Fibroblast of the aortic adventitia (primary cell): ENCODE measurements around the gene POLR3E. TPM values are rescaled to one million over a fixed set of nuclear protein-coding genes. Genes with fewer than 3 reads are reported as not detected.

ENCODE experiments used
- DNase-seq: peaks from one replicate; pipeline ENCODE4 v3.0.0-alpha.2; 2010; ENCODE audit warnings: low read depth
- H3K4me3 ChIP-seq: 2 replicates; pipeline ENCODE4 v1.5.1; 2011; ENCODE audit warnings: low read depth, mild to moderate bottlenecking, control low read depth, low read length, moderate library complexity
- total RNA-seq: library from RNA; depleted of rRNA; stranded (reverse); fragments of >200 nt; gene quantifications from 2 replicates; pipeline ENCODE4 v1.2.3, GENCODE V29; 2012; ENCODE audit warnings: low replicate concordance
- TF ChIP-seq, protein P1 (sequence below): IDR thresholded peaks from 2 replicates; pipeline ENCODE4 v1.5.1; 2011; ENCODE audit warnings: mild to moderate bottlenecking, low read length, control low read depth, inconsistent platforms; ENCODE audit not compliant: insufficient read depth

POLR3E gene
- total RNA-seq, 1 donor: 29.5 TPM

- no peak for DNase-seq
- TF ChIP-seq, protein P1, sequence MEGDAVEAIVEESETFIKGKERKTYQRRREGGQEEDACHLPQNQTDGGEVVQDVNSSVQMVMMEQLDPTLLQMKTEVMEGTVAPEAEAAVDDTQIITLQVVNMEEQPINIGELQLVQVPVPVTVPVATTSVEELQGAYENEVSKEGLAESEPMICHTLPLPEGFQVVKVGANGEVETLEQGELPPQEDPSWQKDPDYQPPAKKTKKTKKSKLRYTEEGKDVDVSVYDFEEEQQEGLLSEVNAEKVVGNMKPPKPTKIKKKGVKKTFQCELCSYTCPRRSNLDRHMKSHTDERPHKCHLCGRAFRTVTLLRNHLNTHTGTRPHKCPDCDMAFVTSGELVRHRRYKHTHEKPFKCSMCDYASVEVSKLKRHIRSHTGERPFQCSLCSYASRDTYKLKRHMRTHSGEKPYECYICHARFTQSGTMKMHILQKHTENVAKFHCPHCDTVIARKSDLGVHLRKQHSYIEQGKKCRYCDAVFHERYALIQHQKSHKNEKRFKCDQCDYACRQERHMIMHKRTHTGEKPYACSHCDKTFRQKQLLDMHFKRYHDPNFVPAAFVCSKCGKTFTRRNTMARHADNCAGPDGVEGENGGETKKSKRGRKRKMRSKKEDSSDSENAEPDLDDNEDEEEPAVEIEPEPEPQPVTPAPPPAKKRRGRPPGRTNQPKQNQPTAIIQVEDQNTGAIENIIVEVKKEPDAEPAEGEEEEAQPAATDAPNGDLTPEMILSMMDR: no peak
- no peak overlapping the region for H3K4me3 ChIP-seq
Observed at GRCh38 chr16:22307838-22308237, 10.6 kb downstream of the POLR3E start.

DNA sequence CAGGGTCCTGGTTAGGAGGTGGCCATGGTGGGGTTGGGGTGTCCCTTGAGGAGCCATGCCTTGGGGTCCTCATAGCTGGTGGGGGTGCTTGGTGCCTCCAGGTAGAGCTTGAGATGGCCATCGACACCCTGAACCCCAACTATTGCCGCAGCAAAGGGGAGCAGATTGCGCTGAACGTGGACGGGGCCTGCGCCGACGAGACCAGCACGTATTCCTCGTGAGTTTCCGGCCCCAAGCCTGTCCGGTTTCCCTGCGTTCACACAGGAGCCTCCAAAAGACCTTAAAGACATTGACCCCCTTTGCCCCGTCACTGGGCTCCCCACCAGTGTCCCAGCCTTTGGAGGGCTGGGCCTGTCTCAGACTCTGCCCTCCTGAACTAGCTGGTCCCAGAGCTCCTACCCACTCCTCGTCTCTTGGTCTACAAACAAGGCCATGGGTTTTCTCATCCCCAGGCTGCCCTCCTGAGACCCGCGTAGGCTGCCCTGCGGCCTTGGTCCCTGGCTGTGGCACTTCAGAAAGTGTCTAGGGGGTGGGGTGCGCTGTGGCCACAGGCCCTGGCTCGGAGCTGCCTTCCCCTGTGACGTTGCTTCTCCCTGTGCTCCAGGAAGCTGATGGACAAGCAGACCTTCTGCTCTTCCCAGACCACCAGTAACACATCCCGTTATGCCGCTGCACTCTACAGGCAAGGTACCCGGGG is 11.8 kb downstream of the POLR3E start:
- no peak for DNase-seq
- no peak overlapping the region for H3K4me3 ChIP-seq
- TF ChIP-seq, protein P1: no peak

GRCh38 chr16:22311520-22311919 is 14.3 kb downstream of the POLR3E start:
- DNase-seq: no peak
- TF ChIP-seq, protein P1: no peak
- no peak overlapping the region for H3K4me3 ChIP-seq

- TF ChIP-seq, protein P1: no peak
- no peak overlapping the region for H3K4me3 ChIP-seq
- DNase-seq: no peak
Observed at GRCh38 chr16:22312897-22313781, 15.9 kb downstream of the POLR3E start.

DNA sequence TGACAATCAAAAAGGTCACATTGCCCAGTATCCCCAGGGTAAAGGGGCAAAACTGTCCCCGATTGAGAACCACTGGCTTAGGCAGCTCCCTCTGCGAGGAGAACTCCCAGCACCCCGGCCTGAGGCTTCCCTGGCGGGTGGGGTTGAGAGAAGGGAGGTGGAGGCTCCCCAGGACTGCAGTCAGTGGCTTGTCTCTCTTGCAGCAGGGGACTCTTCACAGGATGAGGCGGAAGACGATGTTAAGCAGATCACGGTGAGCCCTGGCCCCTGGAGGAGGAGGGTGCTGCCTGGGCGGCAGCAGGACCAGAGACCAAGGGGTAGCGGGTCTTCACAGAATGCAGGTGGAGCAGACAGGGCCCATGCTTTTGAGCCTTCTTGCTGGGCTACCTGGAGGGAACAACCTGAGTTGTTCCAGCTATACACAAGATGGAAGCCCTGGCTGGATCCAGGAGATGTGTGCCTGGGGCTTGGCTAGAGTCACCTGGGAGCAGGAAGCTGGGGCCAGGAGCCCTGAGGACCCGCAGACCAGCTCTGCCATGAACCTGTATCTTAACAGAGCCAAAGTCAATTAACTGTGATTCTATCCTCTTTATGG is 16.8 kb downstream of the POLR3E start:
- no peak for DNase-seq
- TF ChIP-seq, protein P1: no peak
- H3K4me3 ChIP-seq: no peak overlapping the region

DNA sequence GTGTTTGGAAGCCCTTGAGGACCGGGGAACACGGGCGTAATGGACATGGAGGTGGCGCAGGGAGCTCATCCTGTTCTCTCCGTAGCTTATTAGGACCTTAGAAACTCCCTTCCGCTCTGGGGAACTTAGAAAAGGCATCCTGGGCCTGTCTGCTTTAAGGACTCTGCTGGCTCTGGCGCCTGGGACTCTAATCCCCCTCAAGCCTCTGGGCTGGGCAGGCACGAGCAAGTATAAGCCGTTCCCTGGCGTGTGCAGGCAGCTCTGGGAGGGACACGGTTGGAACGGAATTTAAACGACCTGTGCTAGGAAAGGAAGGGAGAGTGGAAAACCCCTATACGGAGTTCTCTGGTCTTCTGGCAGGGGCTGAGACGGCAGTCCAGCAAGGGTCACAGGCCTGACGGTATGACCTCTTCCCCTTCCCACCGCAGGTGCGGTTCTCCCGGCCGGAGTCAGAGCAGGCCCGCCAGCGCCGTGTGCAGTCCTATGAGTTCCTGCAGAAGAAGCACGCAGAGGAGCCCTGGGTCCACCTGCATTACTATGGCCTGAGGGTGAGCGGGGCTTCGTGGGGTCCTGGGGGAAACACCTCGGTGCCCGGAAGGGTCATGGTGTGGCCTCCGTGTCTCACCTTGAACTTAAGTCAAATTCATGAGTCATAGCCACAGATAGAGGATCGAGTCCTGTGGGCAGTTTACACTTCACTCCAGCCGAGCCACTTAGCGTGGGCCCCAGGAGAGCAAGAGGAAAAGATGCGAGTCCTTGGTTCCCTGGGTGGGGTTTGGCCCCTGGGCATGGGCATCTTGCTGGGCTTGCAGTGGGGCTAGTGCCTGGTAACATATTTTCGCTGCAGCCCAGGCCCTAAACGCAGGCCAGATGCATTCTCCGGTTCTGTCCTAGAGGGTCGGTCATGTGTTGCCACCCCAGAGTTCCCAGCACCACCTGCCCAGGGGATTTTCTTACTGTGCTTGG is 17.7 kb downstream of the POLR3E start:
- TF ChIP-seq, protein P1: no peak
- DNase-seq: no peak
- no peak overlapping the region for H3K4me3 ChIP-seq
